Prostate gland (tissue), 2 donors: ENCODE measurements around the gene CRLF1. TPM values are rescaled to one million over a fixed set of nuclear protein-coding genes. Genes with fewer than 3 reads are reported as not detected.

Experiments
- DNase-seq: peaks from one replicate; pipeline ENCODE4 v3.0.0-alpha.2; 2019; ENCODE audit warnings: low spot score
- H3K27ac ChIP-seq, 2 donors: fragments of 200-600 bp; sonication (generic); 2 replicates each; pipeline ENCODE4 v1.5.1; 2017 to 2019
- H3K27me3 ChIP-seq: fragments of 200-600 bp; sonication (generic); replicated peaks from 2 replicates; pipeline ENCODE4 v1.5.1; 2019; ENCODE audit not compliant: insufficient read depth
- H3K36me3 ChIP-seq, 2 donors: fragments of 200-600 bp; sonication (generic); 1 replicate in 1 of 2; 2 replicates in 1 of 2; pipeline versions ENCODE4 v1.5.1 to v1.8.1; 2017 to 2019
- H3K4me1 ChIP-seq: fragments of 200-600 bp; sonication (generic); replicated peaks from 2 replicates; pipeline ENCODE4 v1.5.1; 2019
- H3K4me3 ChIP-seq, 2 donors: fragments of 200-600 bp; sonication (generic); 2 replicates each; pipeline ENCODE4 v1.5.1; 2017 to 2019
- H3K9me3 ChIP-seq: fragments of 200-600 bp; sonication (generic); 2 replicates; pipeline ENCODE4 v1.5.1; 2017
- POLR2A ChIP-seq: fragments of 450-650 bp; IDR thresholded peaks from one replicate; pipeline ENCODE4 v1.6.1; 2016; ENCODE audit warnings: antibody characterized with exemption, mild to moderate bottlenecking
- POLR2AphosphoS5 ChIP-seq: sonication (generic); formaldehyde crosslinking; IDR thresholded peaks from one replicate; pipeline ENCODE4 v1.6.1; 2017; ENCODE audit warnings: antibody characterized with exemption
- WGBS: methylation state at CpG from one replicate; pipeline ENCODE4 v1.1.5; 2018; 5-methylcytosine and 5-hydroxymethylcytosine counted together
- intact Hi-C: fragments of 100-400 bp; cut with DNase I; formaldehyde crosslinking; loops from one replicate; pipeline ENCODE4 v1.14.2; 2022
- total RNA-seq, 2 donors: library from RNA; depleted of rRNA; stranded (reverse); fragments of >200 nt; gene quantifications; one replicate each; pipeline ENCODE4 v1.1.0, GENCODE V29; 2016
- TF ChIP-seq, protein P1 (sequence below), 4 experiments: fragments of 200-600 bp in 2 of 4; fragments of 450-650 bp in 2 of 4; sonication (generic) in 2 of 4; IDR thresholded peaks; 1 replicate in 3 of 4; 2 replicates in 1 of 4; pipeline ENCODE4 v1.5.1; 2016 to 2019; ENCODE audit warnings: antibody characterized with exemption in 4 of 4, mild to moderate bottlenecking in 2 of 4, moderate library complexity in 2 of 4

CRLF1 gene
- total RNA-seq, 2 donors from 2014 or later: 2.6 to 12.6 TPM

DNA sequence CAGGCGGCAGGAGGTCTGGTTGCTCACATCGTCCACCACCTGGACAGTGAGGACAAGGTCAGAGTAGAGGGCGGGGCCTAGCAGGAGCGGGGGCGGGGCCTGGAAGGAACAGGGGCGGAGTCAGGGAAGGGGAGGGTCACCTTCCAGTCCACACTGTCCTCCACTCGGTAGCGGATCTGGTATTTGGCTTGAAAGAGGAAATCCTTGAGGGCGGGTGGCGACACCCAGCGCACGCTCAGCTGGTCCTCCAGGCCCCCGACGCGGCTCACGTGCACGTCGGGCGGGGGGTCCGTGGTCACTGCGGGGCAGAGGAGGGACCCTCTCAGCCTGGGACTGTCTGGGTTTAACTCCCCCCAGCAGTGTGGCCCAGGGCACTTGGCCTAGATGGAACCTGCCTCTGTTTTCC is 9.8 kb downstream of the CRLF1 start:
- Histone ChIP-seq H3K27ac (no peak overlapping the region), H3K36me3 (no peaks in the 10 kb centered on the region), H3K4me1 (peaks cover 5% of the 10 kb centered on the region), H3K4me3 (no peak overlapping the region), H3K9me3 (no peaks in the 10 kb centered on the region), H3K27me3 (no peaks in the 10 kb centered on the region)
- no peak for DNase-seq
- WGBS: 24% methylated on average over 20 of the region's 21 CpGs
- TF ChIP-seq POLR2A: no peak
- no peak for TF ChIP-seq POLR2AphosphoS5
- TF ChIP-seq, protein P1, sequence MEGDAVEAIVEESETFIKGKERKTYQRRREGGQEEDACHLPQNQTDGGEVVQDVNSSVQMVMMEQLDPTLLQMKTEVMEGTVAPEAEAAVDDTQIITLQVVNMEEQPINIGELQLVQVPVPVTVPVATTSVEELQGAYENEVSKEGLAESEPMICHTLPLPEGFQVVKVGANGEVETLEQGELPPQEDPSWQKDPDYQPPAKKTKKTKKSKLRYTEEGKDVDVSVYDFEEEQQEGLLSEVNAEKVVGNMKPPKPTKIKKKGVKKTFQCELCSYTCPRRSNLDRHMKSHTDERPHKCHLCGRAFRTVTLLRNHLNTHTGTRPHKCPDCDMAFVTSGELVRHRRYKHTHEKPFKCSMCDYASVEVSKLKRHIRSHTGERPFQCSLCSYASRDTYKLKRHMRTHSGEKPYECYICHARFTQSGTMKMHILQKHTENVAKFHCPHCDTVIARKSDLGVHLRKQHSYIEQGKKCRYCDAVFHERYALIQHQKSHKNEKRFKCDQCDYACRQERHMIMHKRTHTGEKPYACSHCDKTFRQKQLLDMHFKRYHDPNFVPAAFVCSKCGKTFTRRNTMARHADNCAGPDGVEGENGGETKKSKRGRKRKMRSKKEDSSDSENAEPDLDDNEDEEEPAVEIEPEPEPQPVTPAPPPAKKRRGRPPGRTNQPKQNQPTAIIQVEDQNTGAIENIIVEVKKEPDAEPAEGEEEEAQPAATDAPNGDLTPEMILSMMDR (IDR thresholded peaks at IDR 0.05): no peak
- intact Hi-C loops: loop anchor here (5.0 kb wide), 1 partner anchor 76 kb away; no protein-coding TSS in a partner anchor

DNA sequence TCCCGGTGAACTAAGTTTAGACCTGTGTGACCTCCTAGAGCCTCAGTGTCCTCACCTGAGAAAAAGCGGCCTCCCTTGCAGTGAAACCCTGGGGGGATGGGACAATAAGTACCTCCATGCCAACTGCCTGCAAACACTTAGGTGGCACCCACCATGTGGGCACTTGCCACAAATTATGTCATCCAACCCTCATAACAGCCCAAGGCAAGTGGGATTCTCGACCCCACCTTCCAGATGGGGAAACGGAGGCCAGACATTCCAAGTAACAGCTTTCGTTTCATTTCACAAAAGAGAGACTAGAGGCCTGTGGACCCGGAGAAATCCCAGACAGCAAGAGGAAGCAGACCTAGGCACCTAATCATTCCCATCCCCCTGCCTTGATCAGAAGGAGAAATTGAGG is 11.1 kb downstream of the CRLF1 start:
- H3K27ac ChIP-seq: no peak overlapping the region
- no peaks in the 10 kb centered on the region for H3K9me3 ChIP-seq
- peaks cover 0 to 3% of the 10 kb centered on the region in 2 donors for H3K36me3 ChIP-seq
- WGBS: 69% methylated on average over 6 of the region's 6 CpGs
- intact Hi-C loops: loop anchor here (2.0 to 5.0 kb wide), 2 partner anchors 77 to 251 kb away; no protein-coding TSS in a partner anchor
- no peaks in the 10 kb centered on the region for H3K27me3 ChIP-seq
- no peak overlapping the region for H3K4me3 ChIP-seq
- H3K4me1 ChIP-seq: peaks cover 5% of the 10 kb centered on the region
- DNase-seq: no peak
- TF ChIP-seq POLR2A (no peak), POLR2AphosphoS5 (no peak)
- TF ChIP-seq, protein P1 (IDR thresholded peaks at IDR 0.05): no peak

DNA sequence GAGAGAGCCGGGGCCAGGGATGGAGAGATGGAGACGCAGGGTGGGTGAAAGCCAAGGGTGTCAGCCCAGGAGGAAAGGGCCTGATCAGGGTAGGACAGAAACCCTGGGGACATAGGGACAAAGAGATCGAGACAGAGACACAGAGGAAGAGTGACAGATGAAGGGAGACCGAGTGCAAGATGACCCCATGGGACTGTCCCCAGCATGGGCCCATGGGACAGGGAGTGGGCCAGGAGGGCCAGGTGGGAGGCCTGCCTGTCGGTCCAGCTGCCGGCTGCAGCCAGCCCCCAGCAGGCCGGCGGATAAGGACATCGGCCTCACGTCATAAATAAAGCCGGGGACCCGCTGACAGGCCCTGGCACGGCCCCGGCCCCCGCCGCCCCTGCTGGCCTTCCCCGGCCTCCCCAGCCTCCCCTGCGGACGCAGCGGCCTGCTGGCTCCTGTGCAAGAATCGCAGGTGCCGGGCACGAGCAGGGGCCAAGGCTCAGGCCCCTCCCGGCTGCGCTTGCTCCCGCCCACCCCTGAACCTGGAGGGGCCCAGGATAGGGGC is 11.7 kb downstream of the CRLF1 start:
- Histone ChIP-seq H3K27ac (no peak overlapping the region), H3K27me3 (no peaks in the 10 kb centered on the region), H3K9me3 (no peaks in the 10 kb centered on the region), H3K4me3 (peak overlapping the region; percentile 20 to 35), H3K4me1 (peaks cover 5% of the 10 kb centered on the region), H3K36me3 (peaks cover 0 to 3% of the 10 kb centered on the region in 2 donors)
- TF ChIP-seq, protein P1 (IDR thresholded peaks at IDR 0.05): no peak
- TF ChIP-seq POLR2AphosphoS5 (no peak), POLR2A (no peak)
- no peak for DNase-seq
- intact Hi-C loops: loop anchor here (2.0 to 5.0 kb wide), 2 partner anchors 77 to 252 kb away; no protein-coding TSS in a partner anchor
- 15% methylated on average over 22 of the region's 26 CpGs for WGBS

DNA sequence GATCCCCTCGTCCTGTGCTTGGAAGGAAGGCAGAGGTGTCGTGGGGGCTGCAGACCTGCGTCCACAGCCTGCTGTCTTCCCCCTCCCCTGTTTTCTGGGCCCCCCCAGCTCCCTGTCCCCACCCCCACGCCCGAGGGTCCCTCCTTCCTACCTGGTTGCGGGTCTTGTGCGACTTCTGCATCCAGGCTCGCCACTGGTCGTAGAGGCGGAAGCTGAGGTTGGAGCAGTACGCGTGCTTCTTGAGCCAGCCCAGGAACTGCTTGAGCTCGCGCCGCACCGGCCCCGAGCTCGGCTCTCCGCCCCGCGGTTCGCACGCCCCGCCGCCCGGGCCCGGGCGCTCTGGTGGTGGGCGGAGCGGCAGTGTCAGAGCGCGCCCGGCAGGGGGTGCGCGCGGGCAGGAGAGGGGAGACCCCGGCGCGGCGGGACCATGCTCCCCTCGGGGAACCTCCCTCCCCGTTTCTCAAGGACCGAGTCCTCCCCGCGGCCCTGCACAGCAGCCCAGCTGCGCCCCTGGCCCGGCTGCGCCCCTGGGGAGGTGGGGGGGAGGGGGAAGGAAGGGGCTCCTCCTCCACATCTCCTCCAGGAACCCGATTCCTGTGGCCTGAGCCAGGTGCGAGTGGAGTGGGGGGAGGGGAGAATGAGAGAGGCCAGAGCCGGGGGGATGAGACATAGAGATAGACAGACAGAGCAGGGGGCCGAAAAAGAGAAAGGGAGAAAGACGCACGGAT is 12.3 kb downstream of the CRLF1 start:
- Histone ChIP-seq H3K4me3 (peak overlapping the region; percentile 20 to 35), H3K27ac (no peak overlapping the region), H3K27me3 (no peaks in the 10 kb centered on the region), H3K36me3 (peaks cover 0 to 3% of the 10 kb centered on the region in 2 donors), H3K9me3 (no peaks in the 10 kb centered on the region), H3K4me1 (peaks cover 10% of the 10 kb centered on the region)
- under 1% methylated on average over 54 of the region's 54 CpGs for WGBS
- peak; percentile 72 for DNase-seq
- no peak for TF ChIP-seq POLR2A
- TF ChIP-seq, protein P1 (IDR thresholded peaks at IDR 0.05): peak; percentile 78 to 94 (median 90)
- intact Hi-C loops: loop anchor here (2.0 kb wide), 1 partner anchor 253 kb away; no protein-coding TSS in a partner anchor
